HEK293T (cell line): ENCODE measurements around the gene CIDEA.

Source experiments
- CTCF ChIA-PET: fragments of 350-600 bp; formaldehyde crosslinking; extraction: SDS; loops from one replicate; lab custom pipeline; 2021; ENCODE audit warnings: antibody characterized with exemption, inconsistent platforms; lab: Yijun Ruan, JAX
- POLR2A ChIA-PET: fragments of 350-600 bp; formaldehyde crosslinking; extraction: SDS; loops from one replicate; lab custom pipeline; 2020; ENCODE audit warnings: antibody characterized with exemption, inconsistent platforms; lab: Yijun Ruan, JAX
- DNase-seq: peaks from one replicate; pipeline ENCODE4 v3.0.0; 2012; ENCODE audit warnings: mixed read lengths; ENCODE audit errors: extremely low spot score
- ARNT ChIP-seq: fragments of 450-650 bp; IDR thresholded peaks from 2 replicates; pipeline ENCODE4 v1.6.1; 2017; ENCODE audit warnings: mild to moderate bottlenecking
- BHLHE40 ChIP-seq: fragments of 450-650 bp; IDR thresholded peaks from 2 replicates; pipeline ENCODE4 v1.6.1; 2016; ENCODE audit warnings: mild to moderate bottlenecking, moderate library complexity, borderline replicate concordance
- CTBP1 ChIP-seq: fragments of 450-650 bp; IDR thresholded peaks from 2 replicates; pipeline ENCODE4 v1.6.1; 2016; ENCODE audit warnings: borderline replicate concordance
- ELF4 ChIP-seq: fragments of 450-650 bp; IDR thresholded peaks from 2 replicates; pipeline ENCODE4 v1.6.1; 2017; ENCODE audit warnings: antibody characterized with exemption
- FOXA1 ChIP-seq: fragments of 450-650 bp; IDR thresholded peaks from 2 replicates; pipeline ENCODE4 v1.6.1; 2016; ENCODE audit warnings: mild to moderate bottlenecking
- FOXK2 ChIP-seq: fragments of 450-650 bp; IDR thresholded peaks from 2 replicates; pipeline ENCODE4 v1.6.1; 2016; ENCODE audit warnings: mild to moderate bottlenecking
- FOXM1 ChIP-seq: fragments of 450-650 bp; IDR thresholded peaks from 2 replicates; pipeline ENCODE4 v1.6.1; 2017; ENCODE audit warnings: mild to moderate bottlenecking, borderline replicate concordance
- HDGF ChIP-seq: fragments of 450-650 bp; IDR thresholded peaks from 2 replicates; pipeline ENCODE4 v1.6.1; 2017; ENCODE audit warnings: antibody characterized with exemption, borderline replicate concordance
- L3MBTL2 ChIP-seq: fragments of 450-650 bp; conservative IDR thresholded peaks from 2 replicates; pipeline ENCODE4 v1.6.1; 2016; ENCODE audit warnings: mild to moderate bottlenecking
- LEF1 ChIP-seq: fragments of 450-650 bp; IDR thresholded peaks from 2 replicates; pipeline ENCODE4 v1.6.1; 2017; ENCODE audit warnings: mild to moderate bottlenecking, borderline replicate concordance
- NFRKB ChIP-seq: fragments of 450-650 bp; IDR thresholded peaks from 2 replicates; pipeline ENCODE4 v1.6.1; 2016; ENCODE audit warnings: mild to moderate bottlenecking, moderate library complexity
- SP1 ChIP-seq: fragments of 450-650 bp; IDR thresholded peaks from 2 replicates; pipeline ENCODE4 v1.6.1; 2017
- SUZ12 ChIP-seq: fragments of 450-650 bp; IDR thresholded peaks from 2 replicates; pipeline ENCODE4 v1.6.1; 2016; ENCODE audit warnings: mild to moderate bottlenecking
- TARDBP ChIP-seq: fragments of 450-650 bp; IDR thresholded peaks from 2 replicates; pipeline ENCODE4 v1.6.1; 2016
- ZNF384 ChIP-seq: fragments of 450-650 bp; IDR thresholded peaks from 2 replicates; pipeline ENCODE4 v1.6.1; 2016
- TF ChIP-seq, protein P1 (sequence below): fragments of 450-650 bp; IDR thresholded peaks from 2 replicates; pipeline ENCODE4 v1.6.1; 2016

Gene CIDEA

DNA sequence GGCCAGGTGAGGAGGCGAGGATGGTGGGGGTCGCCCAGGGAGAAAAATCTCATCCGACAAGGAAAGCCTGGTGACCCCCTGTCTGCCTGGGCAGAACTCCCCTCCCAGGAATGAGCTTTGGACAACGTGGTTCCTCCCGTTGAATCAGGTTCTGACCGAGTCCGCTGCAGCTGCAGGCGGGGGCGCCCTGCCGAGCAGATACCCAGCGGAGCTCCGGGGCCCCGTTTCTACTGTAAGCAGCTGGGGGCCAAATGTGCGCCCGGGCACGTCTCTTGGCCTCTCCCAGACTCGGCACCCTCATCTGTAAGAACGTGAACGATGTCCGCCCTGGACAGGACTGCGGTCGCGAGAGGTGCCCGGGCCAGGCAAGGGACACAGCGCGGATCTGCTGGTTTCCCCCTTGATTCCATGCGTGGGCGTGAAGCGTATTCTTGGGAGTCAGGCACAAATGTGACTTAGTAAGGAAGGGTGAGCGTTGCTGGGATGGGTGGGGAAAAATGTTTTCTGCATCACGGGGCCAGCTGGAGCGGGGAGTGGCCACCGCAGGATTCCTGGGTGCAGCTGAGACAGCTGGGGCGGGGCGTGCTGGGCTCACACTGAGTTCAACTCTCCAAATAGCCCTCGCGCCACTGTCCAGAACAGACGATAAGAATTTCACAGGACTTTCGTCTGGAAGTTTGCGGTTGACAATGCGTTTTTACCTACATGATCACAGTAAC is 33.7 kb downstream of the CIDEA start:
- DNase-seq: no peak
- ChIA-PET CTCF (no interaction called here), POLR2A (interaction anchor here (0.8 kb wide), 1 partner anchor 16 kb away, joined by 3 read pairs; no protein-coding TSS in a partner anchor)
- no peak for TF ChIP-seq NFRKB

DNA sequence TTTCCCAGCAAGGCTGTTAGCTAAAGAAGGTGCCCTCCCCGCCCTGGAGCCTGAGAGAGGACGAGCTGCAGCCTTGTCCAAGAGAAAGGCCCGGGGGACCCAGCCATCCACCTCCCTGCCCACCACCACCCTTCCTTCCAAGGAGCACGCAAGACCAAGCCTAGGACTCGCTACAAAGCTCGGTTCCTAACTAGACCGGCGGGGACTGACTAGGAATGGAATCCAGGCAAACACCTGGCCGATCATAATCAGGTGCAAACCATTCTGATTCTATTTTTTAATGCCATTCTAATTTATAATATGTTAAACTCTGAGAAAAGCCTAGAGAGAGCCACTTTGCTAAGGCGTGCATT is 34.2 kb downstream of the CIDEA start:
- ChIA-PET POLR2A (no interaction called here), CTCF (no interaction called here)
- no peak for DNase-seq
- TF ChIP-seq LEF1: no peak
- no peak for TF ChIP-seq HDGF
- TF ChIP-seq BHLHE40: no peak
- no peak for TF ChIP-seq FOXM1
- TF ChIP-seq FOXA1: no peak
- no peak for TF ChIP-seq SUZ12
- TF ChIP-seq ZNF384: no peak
- no peak for TF ChIP-seq NFRKB
- TF ChIP-seq L3MBTL2: no peak
- TF ChIP-seq, protein P1, sequence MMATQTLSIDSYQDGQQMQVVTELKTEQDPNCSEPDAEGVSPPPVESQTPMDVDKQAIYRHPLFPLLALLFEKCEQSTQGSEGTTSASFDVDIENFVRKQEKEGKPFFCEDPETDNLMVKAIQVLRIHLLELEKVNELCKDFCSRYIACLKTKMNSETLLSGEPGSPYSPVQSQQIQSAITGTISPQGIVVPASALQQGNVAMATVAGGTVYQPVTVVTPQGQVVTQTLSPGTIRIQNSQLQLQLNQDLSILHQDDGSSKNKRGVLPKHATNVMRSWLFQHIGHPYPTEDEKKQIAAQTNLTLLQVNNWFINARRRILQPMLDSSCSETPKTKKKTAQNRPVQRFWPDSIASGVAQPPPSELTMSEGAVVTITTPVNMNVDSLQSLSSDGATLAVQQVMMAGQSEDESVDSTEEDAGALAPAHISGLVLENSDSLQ: no peak
- TF ChIP-seq ARNT: no peak
- TF ChIP-seq FOXK2: no peak
- no peak for TF ChIP-seq ELF4
- no peak for TF ChIP-seq CTBP1
- TF ChIP-seq TARDBP: no peak
- no peak for TF ChIP-seq SP1

DNA sequence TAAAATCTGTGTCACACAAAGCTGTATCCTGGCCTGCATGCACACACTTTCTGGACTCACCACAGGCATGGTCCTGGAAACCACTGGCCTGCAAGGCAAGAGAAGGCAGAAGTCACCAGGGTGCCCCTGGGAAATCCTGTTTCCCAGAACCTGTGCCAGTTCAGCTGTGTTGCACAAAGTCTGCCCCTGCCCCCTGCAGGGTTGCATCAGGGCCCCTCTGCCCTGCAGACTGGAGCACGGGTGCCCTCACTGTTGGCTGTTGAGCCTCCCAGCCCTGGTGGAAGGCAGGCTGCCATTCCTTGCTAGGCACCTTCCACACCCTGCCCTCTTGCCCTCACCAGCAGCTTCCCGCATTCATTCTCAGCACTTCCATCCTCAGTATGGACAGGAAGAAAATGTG is 35.9 kb downstream of the CIDEA start:
- POLR2A ChIA-PET: no interaction called here
- TF ChIP-seq BHLHE40 (no peak), LEF1 (no peak), L3MBTL2 (no peak), CTBP1 (no peak), ELF4 (no peak), HDGF (no peak), SP1 (no peak), ARNT (no peak), SUZ12 (no peak), FOXA1 (no peak), NFRKB (no peak), FOXK2 (no peak)
- TF ChIP-seq, protein P1: no peak
- CTCF ChIA-PET: interaction anchor here (1.4 kb wide), 1 partner anchor 18 kb away, joined by 4 read pairs; no protein-coding TSS in a partner anchor
- DNase-seq: no peak

DNA sequence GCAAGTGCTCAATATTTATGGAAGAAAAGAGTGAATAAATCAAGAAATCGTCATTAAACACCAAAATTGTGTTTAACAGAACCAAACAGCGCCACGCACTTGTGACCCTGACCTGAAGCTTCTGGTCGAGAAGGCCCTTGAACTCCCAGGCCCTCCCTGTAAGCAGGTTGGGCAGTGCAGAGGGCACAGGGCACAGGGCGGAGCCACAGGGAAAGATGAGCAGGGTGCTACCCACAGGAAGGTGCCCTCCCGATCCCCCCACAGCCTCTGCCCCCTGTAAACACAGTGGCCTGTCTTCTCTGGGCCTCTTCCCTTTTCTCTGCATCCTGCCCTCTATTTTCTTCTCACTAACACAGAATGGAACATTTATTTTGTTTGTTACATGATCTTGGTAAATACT is 37.0 kb downstream of the CIDEA start:
- POLR2A ChIA-PET: no interaction called here
- TF ChIP-seq TARDBP (no peak), ELF4 (no peak), L3MBTL2 (no peak), HDGF (no peak), FOXM1 (no peak), FOXK2 (no peak), CTBP1 (no peak), ZNF384 (no peak), NFRKB (no peak), ARNT (no peak), SUZ12 (no peak), FOXA1 (no peak), BHLHE40 (no peak), LEF1 (no peak)
- TF ChIP-seq, protein P1: no peak
- CTCF ChIA-PET: no interaction called here
- no peak for DNase-seq

DNA sequence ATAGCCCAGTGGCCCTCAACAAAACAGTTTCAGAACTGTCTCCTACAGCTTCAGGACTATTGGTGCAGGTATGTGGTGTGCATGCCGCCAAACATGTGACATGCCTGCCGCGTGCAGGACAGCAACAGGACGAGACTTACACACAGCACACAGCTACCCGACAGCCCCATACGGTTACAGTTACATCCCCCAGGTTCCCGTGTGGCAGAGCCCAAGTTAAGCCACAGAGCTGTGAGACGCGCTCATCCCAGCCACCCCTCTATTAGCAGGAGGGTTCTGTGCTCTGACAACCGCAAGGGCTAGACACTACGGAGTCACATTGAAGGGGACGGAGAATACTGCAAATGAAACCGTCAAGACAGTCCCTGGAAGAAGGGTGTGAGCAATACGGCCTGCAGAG is 37.5 kb downstream of the CIDEA start:
- CTCF ChIA-PET: no interaction called here
- DNase-seq: no peak
- TF ChIP-seq SUZ12 (no peak), CTBP1 (no peak), BHLHE40 (no peak), L3MBTL2 (no peak), TARDBP (no peak), FOXK2 (no peak), NFRKB (no peak), SP1 (no peak), FOXA1 (no peak), HDGF (no peak), LEF1 (no peak), ZNF384 (no peak)
- TF ChIP-seq, protein P1: no peak
- POLR2A ChIA-PET: interaction anchor here (0.7 kb wide), 1 partner anchor 8 kb away, joined by 3 read pairs; no protein-coding TSS in a partner anchor

DNA sequence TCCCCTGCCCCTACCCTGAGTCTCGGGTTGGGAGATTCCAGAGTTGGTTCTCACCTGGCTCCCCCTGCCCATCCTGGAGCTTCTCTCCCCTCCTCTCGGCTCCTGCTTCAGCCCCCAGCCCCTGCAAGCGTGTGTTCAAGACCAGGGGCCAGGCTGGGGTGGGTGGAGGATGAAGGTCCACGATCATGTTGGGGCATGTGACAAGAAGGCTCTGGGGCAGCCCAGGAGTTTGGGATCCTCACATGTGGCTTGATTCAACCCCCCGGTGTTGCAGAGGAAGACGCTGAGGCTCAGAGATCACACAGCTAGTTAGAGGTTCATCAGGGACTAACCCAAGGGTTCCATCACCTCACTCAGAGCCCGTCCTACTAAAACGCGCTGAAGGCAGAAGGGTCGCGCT is 39.7 kb downstream of the CIDEA start:
- DNase-seq: no peak
- CTCF ChIA-PET: interaction anchor here (0.6 kb wide), 1 partner anchor 22 kb away, joined by 3 read pairs; no protein-coding TSS in a partner anchor
- TF ChIP-seq BHLHE40 (no peak), ELF4 (no peak), NFRKB (no peak), HDGF (no peak), L3MBTL2 (no peak), ARNT (no peak), CTBP1 (no peak)
- POLR2A ChIA-PET: no interaction called here
